K562 (cell line): Measurements from ENCODE around the gene ARHGAP26. TPM values are rescaled to one million over a fixed set of nuclear protein-coding genes. Genes with fewer than 3 reads are reported as not detected.

Experiments used
- BHLHE40 ChIP-seq: IDR thresholded peaks from 2 replicates; pipeline ENCODE4 v1.6.1; 2011; ENCODE audit warnings: low read length, improper control_type of control experiment
- CC2D1A ChIP-seq: fragments of 450-650 bp; IDR thresholded peaks from 2 replicates; pipeline ENCODE4 v1.6.1; 2017; ENCODE audit warnings: mild to moderate bottlenecking
- CREM ChIP-seq: IDR thresholded peaks from 2 replicates; pipeline ENCODE4 v1.6.1; 2014; ENCODE audit warnings: antibody characterized with exemption, low read depth
- CTBP1 ChIP-seq: fragments of 450-650 bp; IDR thresholded peaks from 2 replicates; pipeline ENCODE4 v1.6.1; 2016; ENCODE audit warnings: borderline replicate concordance
- EP300 ChIP-seq: IDR thresholded peaks from 2 replicates; pipeline ENCODE4 v1.6.1; 2012; ENCODE audit warnings: low read length, improper control_type of control experiment
- ETV1 ChIP-seq: fragments of 450-650 bp; conservative IDR thresholded peaks from 2 replicates; pipeline ENCODE4 v1.6.1; 2016; ENCODE audit warnings: missing genetic modification characterization, control low read depth, low read depth, missing compliant biosample characterization
- FOXA3 ChIP-seq, 2 experiments: fragments of 450-650 bp in 1 of 2; sonication (generic) in 1 of 2; formaldehyde crosslinking; IDR thresholded peaks in 1 of 2; conservative IDR thresholded peaks in 1 of 2; 2 replicates each; pipeline versions ENCODE4 v1.4.0 to v1.8.0; 2020 to 2022; ENCODE audit warnings: mild to moderate bottlenecking in 2 of 2, missing genetic modification reagents in 1 of 2
- GABPB2 ChIP-seq: fragments of 250-450 bp; sonication (Bioruptor Pico); conservative IDR thresholded peaks from 2 replicates; pipeline ENCODE4 v1.5.1; 2021; ENCODE audit warnings: mild to moderate bottlenecking
- HDGF ChIP-seq: fragments of 450-650 bp; IDR thresholded peaks from 2 replicates; pipeline ENCODE4 v1.6.1; 2016
- KDM4B ChIP-seq, 2 experiments: fragments of 450-650 bp in 1 of 2; sonication (generic) in 1 of 2; IDR thresholded peaks; 2 replicates each; pipeline ENCODE4 v1.6.1; 2016 to 2017; ENCODE audit warnings: borderline replicate concordance in 2 of 2, antibody characterized with exemption in 1 of 2, low read depth in 1 of 2, mild to moderate bottlenecking in 1 of 2
- PPARD ChIP-seq: fragments of 250-450 bp; sonication (Bioruptor Pico); IDR thresholded peaks from 2 replicates; pipeline ENCODE4 v1.8.0; 2022; ENCODE audit warnings: inconsistent platforms, mild to moderate bottlenecking, moderate library complexity
- SIX5 ChIP-seq, 2 experiments: IDR thresholded peaks; 2 replicates each; pipeline ENCODE4 v1.6.1; 2011; ENCODE audit warnings: low read length in 2 of 2, borderline replicate concordance in 1 of 2, low read depth in 1 of 2, mild to moderate bottlenecking in 1 of 2, moderate library complexity in 1 of 2; ENCODE audit not compliant: insufficient read depth in 1 of 2
- SMAD2 ChIP-seq: fragments of 150-350 bp; IDR thresholded peaks from 2 replicates; pipeline ENCODE4 v1.6.1; 2014; ENCODE audit warnings: low read depth, mild to moderate bottlenecking, low read length
- TEAD4 ChIP-seq, 2 experiments: sonication (generic) in 1 of 2; formaldehyde crosslinking in 1 of 2; IDR thresholded peaks; 2 replicates each; pipeline versions ENCODE4 v1.6.1 to v1.8.0; 2012 to 2022; ENCODE audit warnings: borderline replicate concordance in 1 of 2, inconsistent platforms in 1 of 2, low read length in 1 of 2, mild to moderate bottlenecking in 1 of 2, missing genetic modification reagents in 1 of 2
- ZFP36 ChIP-seq: fragments of 150-350 bp; IDR thresholded peaks from 2 replicates; pipeline ENCODE4 v1.6.1; 2018; ENCODE audit warnings: low read length, low read depth; ENCODE audit not compliant: partially characterized antibody
- ZNF282 ChIP-seq: sonication (generic); formaldehyde crosslinking; IDR thresholded peaks from 2 replicates; pipeline ENCODE4 v1.8.1; 2023; ENCODE audit warnings: missing genetic modification reagents
- polyA plus RNA-seq, 8 experiments: library from polyadenylated mRNA; depleted of rRNA in 4 of 8; stranded (reverse) in 5 of 8; unstranded in 3 of 8; fragments of >200 nt; fragmentation: Nextera tagmentation in 2 of 8; fragmentation: Illumina TruSeq in 1 of 8; extraction: Ambion mirVana in 2 of 8; extraction: Trizol in 1 of 8; gene quantifications; 2 replicates each; pipeline versions ENCODE4 v1.2.1 to v1.2.3, GENCODE V29; 2011 to 2014; ENCODE audit warnings: inconsistent platforms in 1 of 8, missing spikeins in 1 of 8
- total RNA-seq, 7 experiments: library from RNA; depleted of rRNA in 6 of 7; stranded (reverse); fragments of >200 nt in 6 of 7; fragmentation: Illumina TruSeq in 2 of 7; extraction: Trizol in 2 of 7; gene quantifications; 2 replicates each; pipeline versions ENCODE4 v1.2.1 to v1.2.3, GENCODE V29; 2011 to 2021; ENCODE audit warnings: low replicate concordance in 1 of 7
- TF ChIP-seq, protein P1 (sequence below): sonication (generic); formaldehyde crosslinking; IDR thresholded peaks from 2 replicates; pipeline ENCODE4 v1.8.0; 2023; ENCODE audit warnings: missing genetic modification reagents, mild to moderate bottlenecking, borderline replicate concordance
- TF ChIP-seq, protein P2 (sequence below), 3 experiments: IDR thresholded peaks in 2 of 3; conservative IDR thresholded peaks in 1 of 3; 2 replicates each; pipeline ENCODE4 v1.5.1; 2011 to 2012; ENCODE audit warnings: low read length in 3 of 3, mild to moderate bottlenecking in 3 of 3, control low read depth in 2 of 3, improper control_type of control experiment in 1 of 3, inconsistent platforms in 1 of 3, low read depth in 1 of 3, mixed read lengths in 1 of 3, moderate library complexity in 1 of 3; ENCODE audit not compliant: insufficient read depth in 2 of 3
- TF ChIP-seq, protein P3 (sequence below): sonication (generic); IDR thresholded peaks from 2 replicates; pipeline ENCODE4 v1.6.1; 2016

The ARHGAP26 gene
- total and polyA plus RNA-seq, 9 of the 15 experiments (the other 6 are each of a cell fraction or from before 2014, with no cell fraction given), result 0.13 to 1.1 (median 0.55) TPM

GRCh38 chr5:143124593-143124992 lies 354.4 kb downstream of the ARHGAP26 start (continued):
- TF ChIP-seq, protein P1, sequence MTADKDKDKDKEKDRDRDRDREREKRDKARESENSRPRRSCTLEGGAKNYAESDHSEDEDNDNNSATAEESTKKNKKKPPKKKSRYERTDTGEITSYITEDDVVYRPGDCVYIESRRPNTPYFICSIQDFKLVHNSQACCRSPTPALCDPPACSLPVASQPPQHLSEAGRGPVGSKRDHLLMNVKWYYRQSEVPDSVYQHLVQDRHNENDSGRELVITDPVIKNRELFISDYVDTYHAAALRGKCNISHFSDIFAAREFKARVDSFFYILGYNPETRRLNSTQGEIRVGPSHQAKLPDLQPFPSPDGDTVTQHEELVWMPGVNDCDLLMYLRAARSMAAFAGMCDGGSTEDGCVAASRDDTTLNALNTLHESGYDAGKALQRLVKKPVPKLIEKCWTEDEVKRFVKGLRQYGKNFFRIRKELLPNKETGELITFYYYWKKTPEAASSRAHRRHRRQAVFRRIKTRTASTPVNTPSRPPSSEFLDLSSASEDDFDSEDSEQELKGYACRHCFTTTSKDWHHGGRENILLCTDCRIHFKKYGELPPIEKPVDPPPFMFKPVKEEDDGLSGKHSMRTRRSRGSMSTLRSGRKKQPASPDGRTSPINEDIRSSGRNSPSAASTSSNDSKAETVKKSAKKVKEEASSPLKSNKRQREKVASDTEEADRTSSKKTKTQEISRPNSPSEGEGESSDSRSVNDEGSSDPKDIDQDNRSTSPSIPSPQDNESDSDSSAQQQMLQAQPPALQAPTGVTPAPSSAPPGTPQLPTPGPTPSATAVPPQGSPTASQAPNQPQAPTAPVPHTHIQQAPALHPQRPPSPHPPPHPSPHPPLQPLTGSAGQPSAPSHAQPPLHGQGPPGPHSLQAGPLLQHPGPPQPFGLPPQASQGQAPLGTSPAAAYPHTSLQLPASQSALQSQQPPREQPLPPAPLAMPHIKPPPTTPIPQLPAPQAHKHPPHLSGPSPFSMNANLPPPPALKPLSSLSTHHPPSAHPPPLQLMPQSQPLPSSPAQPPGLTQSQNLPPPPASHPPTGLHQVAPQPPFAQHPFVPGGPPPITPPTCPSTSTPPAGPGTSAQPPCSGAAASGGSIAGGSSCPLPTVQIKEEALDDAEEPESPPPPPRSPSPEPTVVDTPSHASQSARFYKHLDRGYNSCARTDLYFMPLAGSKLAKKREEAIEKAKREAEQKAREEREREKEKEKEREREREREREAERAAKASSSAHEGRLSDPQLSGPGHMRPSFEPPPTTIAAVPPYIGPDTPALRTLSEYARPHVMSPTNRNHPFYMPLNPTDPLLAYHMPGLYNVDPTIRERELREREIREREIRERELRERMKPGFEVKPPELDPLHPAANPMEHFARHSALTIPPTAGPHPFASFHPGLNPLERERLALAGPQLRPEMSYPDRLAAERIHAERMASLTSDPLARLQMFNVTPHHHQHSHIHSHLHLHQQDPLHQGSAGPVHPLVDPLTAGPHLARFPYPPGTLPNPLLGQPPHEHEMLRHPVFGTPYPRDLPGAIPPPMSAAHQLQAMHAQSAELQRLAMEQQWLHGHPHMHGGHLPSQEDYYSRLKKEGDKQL (CRISPR knock-in tag), result no peak
- TF ChIP-seq BHLHE40 (peak; percentile 74), TEAD4 (IDR thresholded peaks at IDR 0.05; ENCODE audit: low read length) (peak; percentile 44; the same call in 1 of the 2 replicates), TEAD4 (CRISPR knock-in tag; IDR thresholded peaks at IDR 0.05; ENCODE audit: borderline replicate concordance) (no peak), GABPB2 (no peak), EP300 (peak; percentile 61), FOXA3 (CRISPR knock-in tag; conservative IDR thresholded peaks at IDR 0.05 in 1 of 2, IDR thresholded peaks at IDR 0.05 in 1 of 2) (peak in 1 of 2 experiments; percentile 83; a peak in 2 of 4 replicates), CC2D1A (no peak), ZNF282 (no peak), CREM (peak; percentile 72), CTBP1 (peak; percentile 97), HDGF (peak; percentile 55; the same call in 1 of the 2 replicates), SIX5 (IDR thresholded peaks at IDR 0.05; ENCODE audit: borderline replicate concordance in 1 of 2, insufficient read depth in 1 of 2, low read depth in 1 of 2, low read length in 2 of 2) (no peak), KDM4B (IDR thresholded peaks at IDR 0.05; ENCODE audit: borderline replicate concordance in 2 of 2, low read depth in 1 of 2) (peak in 1 of 2 experiments; percentile 63; a peak in 1 of 4 replicates), SMAD2 (no peak), ZFP36 (peak; percentile 47), PPARD (CRISPR knock-in tag) (no peak), ETV1 (tag) (no peak)
- TF ChIP-seq, protein P2, sequence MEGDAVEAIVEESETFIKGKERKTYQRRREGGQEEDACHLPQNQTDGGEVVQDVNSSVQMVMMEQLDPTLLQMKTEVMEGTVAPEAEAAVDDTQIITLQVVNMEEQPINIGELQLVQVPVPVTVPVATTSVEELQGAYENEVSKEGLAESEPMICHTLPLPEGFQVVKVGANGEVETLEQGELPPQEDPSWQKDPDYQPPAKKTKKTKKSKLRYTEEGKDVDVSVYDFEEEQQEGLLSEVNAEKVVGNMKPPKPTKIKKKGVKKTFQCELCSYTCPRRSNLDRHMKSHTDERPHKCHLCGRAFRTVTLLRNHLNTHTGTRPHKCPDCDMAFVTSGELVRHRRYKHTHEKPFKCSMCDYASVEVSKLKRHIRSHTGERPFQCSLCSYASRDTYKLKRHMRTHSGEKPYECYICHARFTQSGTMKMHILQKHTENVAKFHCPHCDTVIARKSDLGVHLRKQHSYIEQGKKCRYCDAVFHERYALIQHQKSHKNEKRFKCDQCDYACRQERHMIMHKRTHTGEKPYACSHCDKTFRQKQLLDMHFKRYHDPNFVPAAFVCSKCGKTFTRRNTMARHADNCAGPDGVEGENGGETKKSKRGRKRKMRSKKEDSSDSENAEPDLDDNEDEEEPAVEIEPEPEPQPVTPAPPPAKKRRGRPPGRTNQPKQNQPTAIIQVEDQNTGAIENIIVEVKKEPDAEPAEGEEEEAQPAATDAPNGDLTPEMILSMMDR (IDR thresholded peaks at IDR 0.05 in 2 of 3, conservative IDR thresholded peaks at IDR 0.05 in 1 of 3; ENCODE audit: insufficient read depth in 2 of 3, low read depth in 1 of 3, low read length in 3 of 3), result peak in 2 of 3 experiments; percentile 27 to 40; a peak in 2 of 6 replicates
- TF ChIP-seq, protein P3, sequence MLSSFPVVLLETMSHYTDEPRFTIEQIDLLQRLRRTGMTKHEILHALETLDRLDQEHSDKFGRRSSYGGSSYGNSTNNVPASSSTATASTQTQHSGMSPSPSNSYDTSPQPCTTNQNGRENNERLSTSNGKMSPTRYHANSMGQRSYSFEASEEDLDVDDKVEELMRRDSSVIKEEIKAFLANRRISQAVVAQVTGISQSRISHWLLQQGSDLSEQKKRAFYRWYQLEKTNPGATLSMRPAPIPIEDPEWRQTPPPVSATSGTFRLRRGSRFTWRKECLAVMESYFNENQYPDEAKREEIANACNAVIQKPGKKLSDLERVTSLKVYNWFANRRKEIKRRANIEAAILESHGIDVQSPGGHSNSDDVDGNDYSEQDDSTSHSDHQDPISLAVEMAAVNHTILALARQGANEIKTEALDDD, result peak; percentile 67
